ENCODE measurements around the gene RUNX2.

- TF ChIP-seq CTCF (conservative IDR thresholded peaks at IDR 0.05), result no peak
- TF ChIP-seq ZFX (IDR thresholded peaks at IDR 0.05), result no peak
These were observed 167.4 kb downstream of the RUNX2 start for GRCh38 chr6:45495429-45496084.

Data from C4-2B (cell line).